NCI-H2171 treated with DMSO at 0.1 percent for 48 hours (cell line): ENCODE measurements around the gene PEX10.

Source experiments
- DNase-seq: peaks from one replicate; lab custom pipeline; 2025; lab: John Stamatoyannopoulos, UW

The PEX10 gene

DNA sequence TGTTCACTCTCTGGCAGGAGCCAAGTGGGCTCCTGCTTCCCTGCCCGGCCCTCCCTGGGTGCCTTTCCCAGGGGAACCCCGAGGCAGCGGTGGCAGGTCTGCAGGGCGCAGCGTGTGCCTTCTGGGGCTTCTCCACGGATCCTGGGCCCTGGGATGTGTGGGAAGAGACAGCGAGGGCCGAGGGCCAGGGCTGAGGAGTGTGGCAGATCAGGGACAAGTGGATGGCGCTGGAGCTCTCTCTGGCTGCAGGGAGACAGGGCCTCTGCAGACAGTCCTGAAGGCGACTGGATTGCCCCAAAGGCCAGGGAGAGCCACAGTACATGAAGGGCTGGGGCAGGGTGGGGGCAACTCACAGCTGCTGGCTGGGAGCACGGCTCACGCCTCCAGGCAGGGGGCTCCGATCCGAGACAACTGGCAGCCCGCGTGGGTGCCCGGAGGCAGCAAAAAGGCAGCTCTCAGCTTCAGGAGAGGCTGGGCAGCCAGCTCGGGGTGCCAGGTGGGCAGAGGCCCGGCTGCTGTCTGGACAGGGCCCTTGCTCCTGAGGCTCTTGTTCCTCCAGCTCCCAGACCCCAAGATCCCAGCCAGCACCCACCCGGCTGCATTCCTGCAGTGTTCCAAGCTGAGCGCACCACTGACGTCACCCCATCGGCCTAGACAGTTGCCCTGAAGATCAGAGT lies 37.0 kb downstream of the PEX10 start:
- no peak for DNase-seq

DNA sequence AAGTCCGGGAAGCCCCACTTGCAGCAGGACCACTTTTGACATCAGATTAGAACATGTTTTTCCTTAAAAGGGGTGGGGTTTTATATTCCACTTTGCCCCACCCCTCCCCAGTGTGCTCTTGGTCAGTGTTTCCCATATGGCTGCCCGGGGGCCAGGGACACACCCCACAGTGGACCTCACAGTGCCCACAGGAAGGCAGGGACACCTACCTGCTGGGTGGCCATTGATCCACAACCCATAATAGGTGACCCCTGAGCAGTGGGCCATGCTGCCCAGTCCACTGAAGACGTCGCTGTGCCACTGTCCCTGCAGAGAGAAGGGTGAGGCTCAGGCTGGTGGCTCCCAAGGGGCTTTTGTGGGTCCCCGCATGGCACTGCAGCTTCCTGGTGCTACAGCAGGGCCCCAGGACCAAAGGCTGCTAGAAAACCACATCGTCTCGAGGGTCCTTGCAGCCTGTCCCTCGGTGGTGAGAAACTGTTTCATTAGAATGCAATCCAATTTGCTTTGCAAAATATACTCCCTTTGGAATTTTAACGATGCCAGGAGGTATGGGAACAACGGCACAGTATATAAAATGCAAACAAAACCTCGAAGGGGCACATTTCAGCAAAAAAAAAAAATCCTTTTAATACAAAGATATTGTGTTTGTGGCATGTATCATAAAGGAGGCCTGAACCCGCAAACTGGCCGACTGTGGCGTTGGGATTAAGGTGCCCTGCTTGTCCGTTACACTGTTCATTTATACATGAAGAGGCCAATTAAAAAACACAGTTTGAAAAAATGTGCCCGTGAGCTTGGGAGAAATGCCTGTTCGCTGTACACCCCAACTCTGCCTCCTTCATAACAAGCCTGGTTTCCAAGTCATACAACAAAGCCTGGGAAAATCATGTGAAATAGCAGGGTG lies 37.9 kb downstream of the PEX10 start:
- DNase-seq, result no peak

DNA sequence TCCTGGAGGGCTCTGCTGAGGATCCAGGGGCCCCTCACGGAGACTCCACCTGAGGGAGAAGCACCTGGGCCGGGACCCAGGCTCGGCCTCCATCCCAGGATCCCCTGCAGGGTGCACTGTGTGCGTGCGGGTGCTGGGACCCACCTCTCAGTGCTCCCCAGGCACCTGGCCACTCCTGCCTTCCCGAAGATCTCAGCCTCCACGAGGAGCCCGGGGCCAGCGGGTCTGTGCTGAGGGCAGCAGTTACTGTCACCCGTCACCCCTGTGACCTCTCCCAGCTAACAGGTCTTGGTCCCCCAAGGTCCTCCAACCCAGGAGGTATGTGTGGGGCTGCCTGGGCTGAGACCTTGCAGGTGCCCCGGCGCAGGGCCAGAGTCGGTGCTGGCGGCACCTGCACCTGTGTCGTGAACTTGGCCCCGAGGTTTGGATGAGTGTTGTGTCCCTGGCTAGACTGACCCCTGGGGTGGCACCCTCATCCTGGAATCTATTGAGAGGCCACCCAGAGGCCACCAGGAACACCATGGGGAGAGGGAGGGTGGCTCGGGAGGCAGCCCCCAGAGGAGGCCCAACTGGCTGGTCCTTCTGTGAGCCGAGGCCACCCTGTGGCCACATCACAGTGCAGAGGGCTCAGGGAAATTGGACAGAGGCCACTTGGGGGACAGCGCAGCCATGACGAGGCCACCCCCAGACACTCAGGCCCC lies 38.7 kb downstream of the PEX10 start:
- no peak for DNase-seq

DNA sequence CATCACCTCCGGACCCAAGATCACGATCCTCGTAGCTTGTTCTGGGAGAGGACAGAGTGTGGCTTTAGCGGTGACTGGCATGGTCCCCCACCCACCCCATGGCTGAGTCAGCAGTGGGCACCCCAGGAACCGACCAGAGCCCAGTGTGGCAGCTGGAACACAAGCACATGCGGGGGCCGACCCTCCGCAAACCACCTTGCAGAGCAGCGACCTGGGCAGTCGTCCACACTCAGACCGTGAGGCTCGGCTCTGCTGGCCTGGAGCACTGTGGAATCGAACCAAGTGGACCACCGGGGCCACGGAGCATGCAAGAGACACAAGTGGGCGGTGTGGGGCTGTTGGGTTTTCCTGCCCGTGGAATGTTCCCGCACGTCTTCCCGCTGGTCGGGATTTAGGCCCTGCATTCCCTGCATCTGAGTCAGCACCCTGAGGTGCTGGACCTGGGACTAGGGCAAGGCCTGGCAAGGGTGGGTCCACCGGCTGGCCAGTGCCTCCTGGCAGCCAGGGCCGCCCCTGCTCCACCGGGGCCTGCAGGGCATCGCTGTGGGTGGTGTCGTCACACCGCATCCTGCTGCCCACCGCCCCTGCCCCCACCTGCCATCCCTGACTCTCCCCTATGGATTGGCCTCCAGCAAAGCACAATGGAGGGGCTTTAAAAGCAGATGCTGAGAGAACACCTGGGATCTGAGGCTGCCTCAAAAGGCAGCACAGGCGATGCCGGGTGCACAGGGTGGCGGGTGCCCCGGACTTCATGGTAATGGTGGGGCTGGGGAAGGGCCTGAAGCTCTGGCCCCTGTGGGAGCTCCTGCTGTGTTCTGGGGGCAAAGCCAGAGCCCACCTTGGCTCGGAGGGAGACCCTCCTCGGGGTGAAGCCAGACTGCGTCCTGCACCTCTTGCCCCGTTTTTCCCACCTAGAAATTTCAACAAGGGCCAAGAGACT lies 39.5 kb downstream of the PEX10 start:
- DNase-seq, result no peak

DNA sequence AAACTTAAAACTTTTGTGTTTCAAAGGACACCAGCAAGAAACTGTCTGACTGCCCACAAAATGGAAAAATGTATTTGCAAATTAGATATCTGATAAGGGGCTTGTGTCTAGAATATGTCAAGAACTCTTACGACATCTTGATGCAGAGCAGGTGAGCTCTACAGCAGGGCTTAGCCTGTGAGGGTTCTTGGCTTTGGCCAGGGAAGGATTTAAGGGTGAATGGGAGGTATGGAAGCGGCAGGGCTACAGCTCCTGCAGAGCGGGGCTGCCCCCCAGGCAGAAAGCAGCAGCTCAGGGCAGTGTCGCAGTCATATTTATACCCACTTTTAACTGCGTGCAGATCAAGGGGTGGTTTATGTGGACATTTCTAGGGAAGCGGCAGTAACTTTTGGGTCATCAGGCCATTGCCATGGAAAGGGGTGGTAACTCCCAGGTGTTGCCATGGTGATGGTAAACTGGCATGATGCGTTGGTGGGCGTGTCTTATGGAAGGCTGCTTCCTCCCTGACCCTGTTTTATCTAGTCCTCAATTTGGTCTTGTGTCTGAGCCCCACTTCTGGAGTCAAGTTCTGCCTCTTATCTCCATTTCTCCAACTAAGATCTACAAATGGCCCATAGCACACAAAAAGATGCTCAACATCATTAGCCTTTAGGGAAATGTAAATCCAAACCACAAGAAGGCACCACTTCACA lies 44.2 kb downstream of the PEX10 start:
- DNase-seq, result no peak

DNA sequence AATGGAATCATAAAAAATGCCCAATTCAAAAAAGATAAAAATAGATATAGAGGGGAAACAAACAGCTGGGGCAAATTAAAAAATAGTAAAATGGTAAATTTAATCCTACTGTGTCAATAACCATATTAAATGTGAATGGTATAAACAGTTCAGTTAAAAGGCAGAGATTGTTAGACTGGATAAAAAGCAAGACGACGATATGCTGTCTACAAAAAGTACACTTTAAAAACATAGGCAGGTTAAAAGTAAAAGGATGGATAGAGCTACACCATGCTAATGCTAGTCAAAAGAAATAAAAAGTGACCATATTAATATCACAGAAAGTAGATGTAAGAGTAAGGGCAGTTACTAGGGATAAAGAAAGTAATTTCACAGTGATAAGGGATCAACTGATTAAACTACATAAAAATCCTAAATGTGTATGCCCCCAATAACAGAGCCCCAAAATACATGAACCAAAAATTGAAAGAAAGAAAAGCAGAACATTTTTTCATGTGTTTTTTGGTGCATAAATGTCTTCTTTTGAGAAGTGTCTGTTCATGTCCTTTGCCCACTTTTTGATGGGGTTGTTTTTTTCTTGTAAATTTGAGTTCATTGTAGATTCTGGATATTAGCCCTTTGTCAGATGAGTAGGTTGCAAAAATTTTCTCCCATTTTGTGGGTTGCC lies 48.4 kb downstream of the PEX10 start:
- no peak for DNase-seq

DNA sequence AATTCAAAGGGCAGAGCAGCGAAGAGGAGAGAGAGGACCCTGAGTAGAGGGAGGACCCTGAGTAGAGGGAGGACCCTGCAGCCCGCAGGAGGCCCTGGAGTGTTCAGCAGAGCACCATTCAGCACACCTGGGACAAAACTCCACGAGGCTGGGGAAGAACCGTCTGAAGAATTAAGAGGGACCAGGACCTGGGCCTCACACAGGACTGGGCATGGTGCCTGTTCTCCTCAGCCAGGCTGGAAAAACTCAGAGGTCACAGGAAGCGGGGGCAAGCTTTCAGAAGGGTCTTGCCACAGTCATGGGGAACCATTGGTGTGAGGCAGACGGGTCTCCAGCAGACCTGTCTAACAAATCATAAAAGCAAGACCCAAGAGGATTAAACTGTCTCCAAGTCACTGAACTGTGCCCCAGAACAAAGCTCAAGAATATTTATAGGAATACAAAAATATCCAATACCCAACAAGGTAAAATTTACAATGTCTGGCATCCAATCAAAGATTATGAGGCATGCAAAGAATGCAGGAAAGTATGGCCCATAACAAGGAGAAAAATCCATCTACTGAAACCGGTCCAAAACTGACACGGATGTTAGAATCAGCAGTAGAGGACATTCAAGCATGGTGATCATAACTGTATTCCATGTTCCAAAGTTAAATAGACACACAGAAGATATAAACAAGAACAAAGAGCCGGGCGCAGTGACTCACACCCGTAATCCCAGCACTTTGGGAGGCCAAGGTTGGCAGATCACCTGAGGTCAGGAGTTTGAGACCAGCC lies 51.6 kb downstream of the PEX10 start:
- no peak for DNase-seq

DNA sequence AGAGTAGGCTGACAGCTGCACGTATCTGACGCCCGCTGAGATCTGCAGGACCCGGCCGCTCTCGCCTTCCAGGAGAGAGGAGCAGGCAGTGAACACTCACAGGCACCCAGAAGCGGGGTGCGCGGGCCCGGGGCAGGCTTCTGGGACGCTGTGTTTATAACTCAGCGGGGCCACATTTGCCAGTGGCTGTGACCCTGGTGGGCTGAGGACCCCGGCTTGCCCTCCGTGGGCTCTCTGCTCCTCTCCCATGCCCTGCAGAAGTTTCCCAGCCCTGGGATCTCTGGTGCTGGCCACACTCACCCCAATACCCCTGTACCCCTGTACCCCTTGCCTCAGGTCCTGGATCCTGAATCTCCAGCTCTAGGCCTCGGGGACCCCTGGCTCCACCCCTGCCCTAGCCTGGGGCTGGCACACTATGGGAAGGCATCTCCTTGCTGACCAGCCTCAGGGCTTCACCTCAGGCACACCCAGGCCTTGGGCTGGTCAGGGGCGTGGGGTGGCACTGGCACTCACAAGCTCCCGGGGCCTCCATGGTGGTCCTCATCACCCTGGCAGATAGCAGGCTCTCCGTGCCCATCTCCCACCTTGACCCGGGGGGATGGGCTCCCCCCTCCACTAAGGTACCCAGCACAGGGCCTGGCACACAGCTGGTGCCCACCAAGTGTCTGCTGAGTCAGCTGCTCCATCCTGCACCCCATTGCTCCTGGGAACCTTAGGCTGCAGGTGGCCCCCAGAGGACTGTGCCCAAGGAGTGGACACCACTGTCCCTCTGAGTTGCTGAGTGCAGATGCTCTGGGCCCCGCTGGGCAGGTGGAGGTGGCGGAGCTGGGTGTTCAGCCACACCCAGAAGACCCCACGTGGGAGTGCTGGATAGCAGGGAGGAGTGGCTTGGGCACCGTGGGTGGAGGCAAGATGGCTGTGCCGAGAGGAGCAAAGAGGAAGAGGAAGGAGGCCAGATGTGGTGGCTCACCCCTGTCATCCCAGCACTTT lies 53.4 kb downstream of the PEX10 start:
- DNase-seq, result no peak

DNA sequence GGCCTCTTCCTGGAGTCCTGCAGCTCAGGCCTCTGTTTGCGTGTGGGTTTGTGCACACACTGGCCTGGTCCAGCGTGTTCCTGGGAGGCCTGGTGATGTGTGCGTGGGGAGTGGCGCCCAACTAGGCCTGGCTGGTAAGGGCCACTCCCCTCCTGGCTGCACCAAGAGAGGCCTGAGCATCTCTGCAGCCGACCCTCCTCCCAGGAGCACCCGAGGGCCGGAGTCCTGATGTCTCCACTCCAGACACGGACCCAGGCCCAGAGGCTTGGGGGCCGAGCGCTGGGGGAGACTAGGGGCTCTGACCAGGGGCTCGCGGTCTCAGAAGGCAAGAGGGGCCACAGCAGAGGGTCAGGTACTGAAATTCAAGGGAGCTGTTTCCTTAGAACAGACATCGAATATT lies 54.3 kb downstream of the PEX10 start:
- no peak for DNase-seq

DNA sequence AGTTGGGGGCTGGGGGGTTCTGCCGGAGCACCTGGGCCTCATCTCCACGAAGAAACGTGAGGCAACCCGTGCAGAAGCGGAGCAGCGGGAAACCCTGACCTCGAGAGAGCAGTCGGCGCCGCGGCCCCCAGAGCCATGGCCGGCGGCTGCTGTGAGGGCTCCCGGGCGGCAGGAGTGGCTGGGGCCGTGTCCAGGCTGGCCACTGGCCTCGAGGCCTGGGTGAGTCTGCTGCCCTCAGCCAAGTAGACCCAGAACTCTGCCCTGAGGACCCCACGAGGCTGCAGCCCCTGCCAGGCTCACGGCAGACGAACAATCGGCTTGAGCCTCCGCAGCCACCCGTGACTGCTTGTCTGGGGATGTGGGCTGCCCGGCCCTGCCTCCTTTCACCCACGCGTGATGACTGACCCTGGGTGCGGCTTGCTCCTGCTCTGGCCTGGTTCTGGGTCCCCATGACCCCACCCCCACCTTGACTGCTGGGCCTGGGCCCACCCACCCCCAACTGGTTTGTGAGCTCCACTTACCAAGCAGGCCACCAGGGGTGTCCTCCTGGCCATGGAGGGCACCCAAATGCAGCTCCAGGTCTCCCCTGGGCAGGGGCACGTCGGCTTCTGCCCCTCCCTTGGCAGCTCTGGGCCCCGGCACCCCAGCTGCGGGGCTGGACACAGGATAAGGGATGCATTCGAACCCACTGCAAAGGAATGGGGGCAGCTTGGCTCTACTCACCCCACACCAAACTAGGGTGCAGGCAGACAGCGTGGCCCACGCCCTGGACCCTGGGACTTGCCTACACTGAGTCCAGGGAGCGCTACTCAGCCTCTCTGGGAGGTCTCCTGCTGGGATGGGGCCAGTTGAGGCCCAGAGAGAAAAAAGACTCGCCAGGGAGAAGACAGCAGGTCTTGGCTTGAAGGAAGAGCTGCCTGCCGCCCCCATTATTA lies 55.2 kb downstream of the PEX10 start:
- DNase-seq, result no peak

DNA sequence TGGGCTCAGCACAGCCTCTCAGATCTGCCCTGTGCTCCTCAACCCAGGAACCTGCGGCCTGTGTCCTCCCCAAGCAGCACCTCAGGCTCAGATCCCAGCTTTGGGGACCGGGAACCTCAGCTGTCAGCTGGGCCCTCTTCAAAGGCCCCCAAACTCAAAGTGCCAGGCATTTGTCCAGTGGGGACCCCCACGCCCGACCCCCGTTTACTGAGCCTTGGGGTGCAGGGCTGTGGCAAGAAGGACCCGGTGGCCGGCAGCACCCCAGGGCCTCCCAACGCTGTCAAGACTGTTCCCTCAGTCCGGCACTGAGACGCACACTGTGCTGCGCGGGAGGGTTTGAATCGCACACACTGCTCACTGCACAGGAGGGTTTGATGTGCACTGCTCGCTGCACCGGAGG lies 56.0 kb downstream of the PEX10 start:
- DNase-seq, result no peak

DNA sequence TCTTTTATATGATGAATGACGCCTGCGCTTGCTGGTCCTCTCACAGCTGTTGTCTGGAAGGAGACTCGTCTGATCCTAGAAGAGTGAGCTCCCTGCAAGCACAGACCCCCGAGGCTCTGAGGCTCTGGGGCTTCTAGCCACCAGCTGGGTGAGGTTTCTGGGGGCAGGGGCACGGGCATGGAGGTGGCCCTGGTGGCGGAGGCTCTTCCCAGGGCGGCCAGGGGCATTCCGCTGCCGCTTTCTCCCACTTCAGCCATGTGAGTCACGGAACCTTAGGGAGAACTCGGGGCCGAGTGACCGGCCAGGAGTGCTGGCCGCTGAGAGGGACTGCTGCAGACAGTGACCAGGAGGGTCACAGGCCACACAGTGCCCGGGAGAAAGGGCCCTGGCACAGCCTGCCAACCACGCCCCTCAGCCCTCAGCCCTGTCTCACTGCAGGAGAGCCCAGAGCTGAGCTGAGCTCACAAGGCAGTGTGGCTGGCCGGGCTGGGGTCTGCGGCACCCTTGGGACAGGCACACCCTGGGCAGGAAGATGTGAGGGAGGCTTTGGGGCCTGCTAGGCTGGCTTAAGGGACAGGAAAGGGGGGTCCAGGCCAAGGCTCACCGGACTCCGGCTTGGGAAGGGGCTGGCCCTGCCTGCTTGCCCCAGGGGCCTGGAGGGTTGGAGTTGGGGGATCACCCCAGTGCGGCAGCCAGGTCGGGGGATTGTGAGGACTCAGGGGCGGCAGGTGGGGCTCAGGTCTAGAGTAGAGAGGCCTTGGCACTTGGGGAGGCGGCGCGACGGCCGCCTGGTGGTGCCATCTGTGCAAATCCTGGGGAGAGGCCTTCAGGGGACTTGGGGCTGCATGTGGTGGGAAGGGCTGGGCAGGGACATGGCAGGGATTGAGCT lies 56.7 kb downstream of the PEX10 start:
- DNase-seq, result no peak

DNA sequence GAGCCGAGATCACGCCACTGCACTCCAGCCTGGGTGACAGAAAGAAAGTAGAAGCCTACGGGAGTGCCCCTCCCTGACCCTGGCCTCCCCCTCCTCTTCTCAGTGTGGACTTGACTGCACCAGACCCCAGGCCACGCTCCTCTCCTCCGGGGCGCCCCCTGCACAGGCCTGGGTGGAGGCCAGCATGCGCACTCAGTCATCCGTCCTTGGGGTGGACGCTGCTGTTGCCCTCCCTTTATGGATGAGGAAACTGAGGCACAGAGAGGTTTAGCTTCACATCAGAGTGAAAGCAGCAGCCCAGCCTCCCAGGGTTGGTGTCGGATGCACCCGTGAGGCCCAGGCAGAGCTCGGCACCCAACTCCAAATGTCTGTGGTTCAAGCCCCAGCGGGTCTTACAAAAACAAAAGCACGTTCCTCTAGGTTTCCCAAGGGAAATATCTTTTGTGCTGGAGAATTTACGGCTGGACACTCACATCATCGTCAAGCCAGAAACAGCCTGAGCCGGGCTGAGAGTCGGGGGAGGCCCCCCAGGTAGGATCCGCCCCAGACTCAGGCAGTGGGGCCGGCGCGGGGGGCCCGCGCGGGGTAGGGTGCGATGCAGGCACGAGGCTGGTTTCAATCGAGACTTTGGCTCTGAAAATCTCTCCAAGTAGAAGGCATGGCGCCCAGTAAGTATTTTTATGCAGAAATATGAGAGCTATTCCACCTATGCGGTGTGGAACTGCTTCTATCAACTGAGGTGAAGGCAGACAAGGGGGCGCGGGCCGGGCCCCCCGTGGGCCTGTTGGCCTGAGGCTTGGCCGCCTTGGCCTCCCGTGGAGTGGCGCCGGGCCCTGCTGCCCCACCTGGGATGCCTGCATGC lies 57.6 kb downstream of the PEX10 start:
- DNase-seq, result no peak
